Measurements from ENCODE around the gene TM4SF20. TPM values are rescaled to one million over a fixed set of nuclear protein-coding genes. Genes with fewer than 3 reads are reported as not detected.

The TM4SF20 gene
- total RNA-seq, 2 donors from 2014 or later: not detected

- Mint-ChIP-seq H3K4me3 (no peak overlapping the region), H3K9me3 (peaks cover 7% of the 10 kb centered on the region), H3K4me1 (no peaks in the 10 kb centered on the region), H3K27ac (no peak overlapping the region), H3K27me3 (ENCODE audit: insufficient read depth) (no peaks in the 10 kb centered on the region), H3K36me3 (ENCODE audit: low read depth) (no peaks in the 10 kb centered on the region)
- 95 to 100% methylated on average over 1 of the region's 1 CpG for WGBS, 2 experiments (ENCODE audit: insufficient coverage in 1 of 2, insufficient read length in 1 of 2)
- Histone ChIP-seq H3K9ac (ENCODE audit: extremely low read depth, low read length, poor library complexity, severe bottlenecking) (no peak overlapping the region), H3K27ac (ENCODE audit: low read depth, low read length) (no peak overlapping the region), H3K4me1 (ENCODE audit: control insufficient read depth, insufficient read depth, low read length) (no peaks in the 10 kb centered on the region), H3K4me3 (ENCODE audit: low read length) (no peak overlapping the region), H3K27me3 (ENCODE audit: control insufficient read depth, insufficient read depth, low read length, poor library complexity, severe bottlenecking) (no peaks in the 10 kb centered on the region), H3K9me3 (ENCODE audit: control insufficient read depth, low read length) (peaks cover 8% of the 10 kb centered on the region), H3K36me3 (ENCODE audit: control insufficient read depth, insufficient read depth, low read length) (no peaks in the 10 kb centered on the region)
- TF ChIP-seq CTCF (conservative IDR thresholded peaks at IDR 0.05): no peak
- no peak for DNase-seq
These were observed 65.8 kb downstream of the TM4SF20 start for GRCh38 chr2:227313310-227313709.

GRCh38 chr2:227312579-227312978 lies 66.5 kb downstream of the TM4SF20 start:
- WGBS, 2 experiments (ENCODE audit: insufficient coverage in 1 of 2, insufficient read length in 1 of 2): 63 to 74% methylated on average over 1 to 2 of the region's 2 CpGs
- H3K4me3 ChIP-seq (ENCODE audit: low read length): no peak overlapping the region
- H3K4me1 ChIP-seq (ENCODE audit: control insufficient read depth, insufficient read depth, low read length): no peaks in the 10 kb centered on the region
- H3K36me3 ChIP-seq (ENCODE audit: control insufficient read depth, insufficient read depth, low read length): no peaks in the 10 kb centered on the region
- H3K9me3 Mint-ChIP-seq: peaks cover 1% of the 10 kb centered on the region
- no peak for DNase-seq
- TF ChIP-seq CTCF (conservative IDR thresholded peaks at IDR 0.05): no peak
- H3K27me3 ChIP-seq (ENCODE audit: control insufficient read depth, insufficient read depth, low read length, poor library complexity, severe bottlenecking): no peaks in the 10 kb centered on the region
- H3K27ac Mint-ChIP-seq: no peak overlapping the region
- H3K36me3 Mint-ChIP-seq (ENCODE audit: low read depth): no peaks in the 10 kb centered on the region
- peaks cover 2% of the 10 kb centered on the region for H3K9me3 ChIP-seq (ENCODE audit: control insufficient read depth, low read length)
- H3K4me1 Mint-ChIP-seq: no peaks in the 10 kb centered on the region
- H3K27ac ChIP-seq (ENCODE audit: low read depth, low read length): no peak overlapping the region
- H3K9ac ChIP-seq (ENCODE audit: extremely low read depth, low read length, poor library complexity, severe bottlenecking): no peak overlapping the region
- H3K27me3 Mint-ChIP-seq (ENCODE audit: insufficient read depth): no peaks in the 10 kb centered on the region
- H3K4me3 Mint-ChIP-seq: no peak overlapping the region

Other genes starting within 250 kb of the TM4SF20 start
- 1 to 10 TPM; 2.2 to 2.9 TPM for gene COL4A4, start 215.1 kb downstream of the TM4SF20 start, total RNA-seq
- 1 to 10 TPM; 1.7 to 2.4 TPM for gene COL4A3, start 214.7 kb downstream of the TM4SF20 start, total RNA-seq
- gene MFF, start 54.1 kb downstream of the TM4SF20 start, total RNA-seq: 10 to 100 TPM; 74.8 to 93.0 TPM
- not detected for gene SCYGR1, start 8.6 kb upstream of the TM4SF20 start, total RNA-seq
- 10 to 100 TPM; 90.3 to 92.0 TPM for gene AGFG1, start 92.8 kb upstream of the TM4SF20 start, total RNA-seq
- gene SCYGR2, start 219.6 kb upstream of the TM4SF20 start, total RNA-seq: not detected
- gene SCYGR3, start 235.5 kb upstream of the TM4SF20 start, total RNA-seq: not detected
- gene SCYGR4, start 238.2 kb upstream of the TM4SF20 start, total RNA-seq: not detected

Data from endodermal cell (in vitro differentiated cells).